GM21447 (cell line): ENCODE data around the gene GOLGA5.

Experiments
- ATAC-seq: cut with Tn5 transposase; IDR thresholded peaks from one replicate; pipeline ENCODE4 v1.9.1; 2021; ENCODE audit not compliant: unreplicated experiment

Gene GOLGA5

DNA sequence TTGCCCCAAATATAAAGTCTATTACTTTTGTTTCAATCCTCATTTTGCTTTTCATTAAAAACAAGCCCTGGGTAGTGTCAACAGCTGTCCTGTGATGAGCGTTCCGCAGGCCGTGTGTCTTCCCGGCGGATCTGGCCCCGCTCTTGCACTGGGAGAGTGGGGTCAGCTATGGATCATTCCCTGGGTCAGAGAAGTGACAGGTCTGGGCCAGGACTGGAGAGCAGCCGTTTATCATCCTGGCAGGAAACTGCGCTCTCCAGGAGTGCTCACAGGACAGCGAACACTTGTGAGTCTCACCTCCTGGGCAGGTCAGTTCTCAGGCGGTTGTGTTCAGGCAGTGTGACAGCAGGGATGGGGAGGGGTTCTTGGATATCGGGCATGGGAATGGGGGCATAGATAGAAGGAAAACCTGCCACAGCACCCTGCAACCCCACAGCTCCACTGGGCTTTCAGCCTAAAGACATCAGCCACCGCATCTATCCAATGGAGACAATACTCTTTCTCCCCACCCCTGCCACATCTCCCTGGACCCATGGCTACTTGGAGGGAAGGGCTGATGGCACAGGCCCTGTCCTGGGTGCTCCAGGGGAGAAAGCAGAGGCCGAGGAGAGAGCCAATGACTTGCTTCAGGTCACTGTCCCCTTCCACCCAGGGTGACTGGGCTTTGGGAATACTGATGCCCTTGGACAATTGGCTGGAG is 81.0 kb downstream of the GOLGA5 start:
- ATAC-seq: no peak

DNA sequence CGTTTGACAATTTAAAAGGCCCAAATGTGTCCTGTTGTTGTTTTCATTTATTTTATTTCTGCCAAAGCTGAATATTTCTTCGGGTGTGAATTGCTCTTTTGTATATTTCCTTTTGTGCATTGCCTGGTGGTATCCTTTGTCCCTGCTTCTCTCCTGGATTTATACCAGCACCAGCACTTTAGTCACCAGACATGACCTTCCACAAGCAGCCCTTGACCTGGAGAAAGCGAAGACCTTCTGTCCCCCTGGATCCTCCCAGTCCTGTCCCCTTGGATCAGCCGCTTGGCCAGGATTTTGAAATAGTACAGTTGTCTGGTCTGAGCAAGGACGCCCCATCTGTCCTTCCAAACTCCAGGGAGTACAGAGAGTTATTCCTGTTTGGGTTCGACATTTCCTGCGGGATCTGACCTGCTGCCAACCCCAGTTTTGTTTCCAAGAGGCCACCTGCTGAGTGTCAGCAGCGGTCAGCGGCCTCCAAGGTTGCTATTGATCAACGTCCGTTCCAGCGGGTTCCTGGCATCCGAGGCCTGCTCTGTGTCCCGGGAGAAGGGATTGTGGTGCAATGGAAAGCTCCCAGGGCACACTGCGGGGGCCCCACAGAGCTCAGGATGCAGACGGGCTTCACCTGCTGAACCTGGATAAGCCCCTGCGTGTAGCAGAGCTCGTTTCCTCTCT is 83.8 kb downstream of the GOLGA5 start:
- ATAC-seq: no peak

DNA sequence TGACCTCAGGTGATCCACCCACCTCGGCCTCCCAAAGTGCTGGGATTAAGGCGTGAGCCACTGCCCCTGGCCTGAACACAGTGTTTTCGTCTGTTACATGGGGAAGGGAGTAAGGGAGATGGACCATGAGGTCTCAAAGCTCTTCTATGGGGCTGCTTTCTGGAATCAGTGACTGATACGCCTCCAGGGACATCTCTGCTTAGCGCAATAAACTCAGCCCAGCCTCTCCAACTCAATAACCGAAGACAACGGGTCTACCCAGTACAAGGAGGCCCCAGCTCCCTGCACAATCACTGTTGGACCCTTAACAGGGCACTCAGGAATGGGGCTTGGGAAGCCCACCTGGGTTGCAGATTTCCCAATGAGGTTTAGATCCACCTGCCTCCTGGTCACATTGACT is 86.2 kb downstream of the GOLGA5 start:
- ATAC-seq: no peak

DNA sequence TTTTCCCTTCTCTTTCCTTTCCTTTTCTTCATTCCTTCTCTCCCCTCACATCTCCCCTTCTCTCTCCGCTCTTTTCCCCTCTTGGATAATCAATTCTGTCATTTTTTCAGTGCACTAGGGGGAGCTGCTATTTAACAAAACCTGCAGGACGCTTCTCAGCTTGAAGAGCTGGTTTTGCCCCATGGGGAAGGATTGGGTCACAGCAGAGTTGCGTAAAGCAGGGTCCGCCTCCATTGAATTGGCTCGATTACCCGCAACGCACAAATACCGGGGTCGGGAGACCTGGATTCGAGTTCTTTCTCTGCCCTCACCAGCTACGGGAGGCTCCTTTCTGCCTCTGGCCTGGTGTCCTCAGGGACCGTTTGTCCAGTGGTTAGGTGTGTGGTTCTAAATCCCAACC is 86.7 kb downstream of the GOLGA5 start:
- no peak for ATAC-seq

DNA sequence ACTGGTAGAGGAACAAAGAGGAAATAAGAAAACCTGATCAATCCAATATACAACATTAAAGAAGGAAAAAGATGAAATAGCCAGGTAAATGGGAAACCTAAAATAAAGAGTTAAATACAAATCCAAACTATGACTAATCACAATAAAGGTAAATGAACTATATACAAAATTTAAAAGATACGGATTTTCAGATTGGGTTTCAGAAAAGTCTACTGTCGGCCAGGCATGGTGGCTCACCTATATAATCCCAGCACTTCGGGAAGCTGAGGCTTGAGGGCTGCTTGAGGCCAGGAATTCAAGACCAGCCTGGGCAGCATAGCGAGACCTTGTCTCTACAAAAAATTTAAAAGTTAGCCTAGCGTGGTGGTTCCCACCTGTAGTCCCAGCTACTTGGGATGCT is 89.0 kb downstream of the GOLGA5 start:
- ATAC-seq: no peak

GRCh38 chr14:92884410-92884809 is 90.3 kb downstream of the GOLGA5 start:
- ATAC-seq: no peak

DNA sequence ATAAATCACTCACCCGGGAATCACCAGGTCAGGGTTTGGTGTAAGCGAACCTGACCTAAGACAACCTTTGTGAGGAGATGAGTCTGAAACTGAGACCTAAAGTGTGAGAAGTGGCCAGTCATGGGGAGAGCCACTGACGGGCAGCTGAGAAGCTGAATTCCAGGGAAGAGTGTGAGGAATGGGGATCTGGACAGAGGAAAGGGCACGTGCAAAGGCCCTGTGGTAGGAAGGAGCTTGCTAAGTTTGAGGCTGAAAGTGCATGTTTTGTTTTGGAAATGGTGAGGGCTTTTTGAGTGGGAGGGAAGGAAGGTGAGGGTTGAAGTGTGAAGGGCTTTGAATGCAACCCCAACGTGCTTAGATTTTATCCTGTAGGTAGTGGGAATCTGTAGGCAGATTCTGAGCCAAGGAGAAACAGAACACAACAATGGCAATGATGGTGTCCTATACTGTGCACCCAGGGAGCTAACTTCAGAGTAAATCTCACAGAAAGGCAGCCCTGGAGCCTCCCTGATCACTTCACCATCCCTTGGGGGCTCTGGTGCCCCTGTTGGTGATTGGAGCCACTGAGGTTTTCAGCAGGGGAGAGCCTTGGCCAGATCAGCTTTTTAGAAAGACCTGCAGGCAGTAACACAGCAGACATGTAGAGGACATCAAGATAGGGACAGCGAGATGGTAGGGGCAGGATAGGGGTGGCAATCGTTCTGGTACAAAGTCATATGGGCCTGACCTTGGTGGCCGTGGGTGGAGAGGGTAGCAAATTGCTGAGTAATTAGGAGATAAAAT is 91.4 kb downstream of the GOLGA5 start:
- ATAC-seq: no peak

DNA sequence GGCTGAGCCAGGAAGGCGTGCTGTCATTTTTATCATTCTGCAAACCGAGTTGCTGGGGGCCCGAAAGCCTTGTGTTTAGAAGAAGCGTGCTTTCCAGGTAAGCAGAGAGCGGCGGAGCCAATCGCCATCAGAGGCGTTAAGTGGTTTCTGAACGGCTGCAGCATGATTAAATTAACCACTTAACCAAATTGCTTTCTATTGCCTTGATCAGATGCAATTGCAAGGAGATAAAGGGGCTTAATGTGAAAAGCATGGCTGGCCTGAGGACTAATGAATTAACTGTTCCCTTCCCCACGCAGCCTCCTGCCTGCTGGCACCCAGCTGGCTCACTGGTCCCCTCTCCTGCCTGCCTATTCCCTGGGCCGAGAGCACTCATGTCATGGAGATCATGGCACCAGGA is 92.2 kb downstream of the GOLGA5 start:
- ATAC-seq: no peak

DNA sequence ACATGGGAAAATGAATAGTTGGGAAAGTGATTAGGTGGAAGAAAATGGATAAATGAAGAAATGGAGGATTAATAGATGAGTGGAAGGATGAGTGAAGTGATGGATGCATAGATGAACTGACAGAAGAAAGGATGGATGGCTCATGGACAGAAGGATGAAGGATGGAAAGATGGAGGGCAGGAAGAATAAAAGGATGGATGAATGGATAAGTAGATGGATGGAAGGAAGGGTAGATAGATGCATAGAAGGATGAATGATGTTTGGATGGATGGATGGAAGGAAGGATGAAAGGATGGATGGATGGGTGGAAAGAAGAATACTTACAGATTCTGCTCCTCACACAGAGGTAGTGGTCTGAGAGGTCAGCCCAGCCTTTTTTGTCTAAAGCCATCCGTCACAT is 93.1 kb downstream of the GOLGA5 start:
- ATAC-seq: no peak

- no peak for ATAC-seq
Measured at GRCh38 chr14:92888896-92889295, 94.8 kb downstream of the GOLGA5 start.
